GM13977 (cell line): ENCODE measurements around the gene RAPGEF3.

Experiments
- DNase-seq: peaks from one replicate; pipeline ENCODE4 v3.0.0; 2012; ENCODE audit warnings: low spot score
- CTCF ChIP-seq: IDR thresholded peaks from 2 replicates; pipeline ENCODE4 v1.5.1; 2012; ENCODE audit warnings: mild to moderate bottlenecking, control low read depth; ENCODE audit not compliant: insufficient read depth; ENCODE audit errors: extremely low read depth, missing control alignments
- in situ Hi-C: fragments of 300-500 bp; cut with MboI; formaldehyde crosslinking; loops from one replicate; pipeline ENCODE4 v1.12.0; 2022; ENCODE audit warnings: low sequenced_read_pairs, low pct_unique_long_range_greater_than_20kb, mixed read lengths, inconsistent platforms; ENCODE audit not compliant: unreplicated experiment

Gene RAPGEF3

GRCh38 chr12:47791351-47791746 is 32.7 kb upstream of the RAPGEF3 start:
- DNase-seq, result no peak
- in situ Hi-C loops, result no loop called here
- no peak for TF ChIP-seq CTCF

GRCh38 chr12:47790676-47791350 is 32.1 kb upstream of the RAPGEF3 start:
- in situ Hi-C loops, result no loop called here
- TF ChIP-seq CTCF, result no peak
- DNase-seq, result no peak

GRCh38 chr12:47789712-47790489 is 31.2 kb upstream of the RAPGEF3 start:
- no peak for DNase-seq
- in situ Hi-C loops, result no loop called here
- TF ChIP-seq CTCF, result no peak

- no peak for TF ChIP-seq CTCF
- no peak for DNase-seq
- in situ Hi-C loops, result no loop called here
Observed at GRCh38 chr12:47789141-47789540, 30.5 kb upstream of the RAPGEF3 start.

- DNase-seq, result no peak
- in situ Hi-C loops, result no loop called here
- no peak for TF ChIP-seq CTCF
Observed at GRCh38 chr12:47787596-47788319, 29.1 kb upstream of the RAPGEF3 start.

- no peak for DNase-seq
- TF ChIP-seq CTCF, result no peak
- in situ Hi-C loops, result no loop called here
Observed at GRCh38 chr12:47786662-47787280, 28.1 kb upstream of the RAPGEF3 start.
